ENCODE data around the gene EHMT1.

- TF ChIP-seq CSRNP3 (CRISPR knock-in tag; IDR thresholded peaks at IDR 0.05): no peak
- no peak for TF ChIP-seq ISL1 (CRISPR knock-in tag; IDR thresholded peaks at IDR 0.05)
- no peak for TF ChIP-seq GLIS3 (CRISPR knock-in tag; IDR thresholded peaks at IDR 0.05)
- no peak for TF ChIP-seq SNAI2 (CRISPR knock-in tag; IDR thresholded peaks at IDR 0.05)
- no peak for TF ChIP-seq TOX (CRISPR knock-in tag; IDR thresholded peaks at IDR 0.05; ENCODE audit: borderline replicate concordance)
- no peak for TF ChIP-seq TCF4 (CRISPR knock-in tag; IDR thresholded peaks at IDR 0.05; ENCODE audit: borderline replicate concordance)
- no peak for TF ChIP-seq ZFP3 (CRISPR knock-in tag; IDR thresholded peaks at IDR 0.05)
- no peak for TF ChIP-seq PATZ1 (CRISPR knock-in tag; IDR thresholded peaks at IDR 0.05; ENCODE audit: borderline replicate concordance)
- no peak for TF ChIP-seq PPARA (CRISPR knock-in tag; IDR thresholded peaks at IDR 0.05; ENCODE audit: borderline replicate concordance)
- no peak for TF ChIP-seq ZFP30 (CRISPR knock-in tag; IDR thresholded peaks at IDR 0.05)
- no peak for TF ChIP-seq CREB5 (CRISPR knock-in tag; IDR thresholded peaks at IDR 0.05; ENCODE audit: low read depth)
- TF ChIP-seq ESRRG (CRISPR knock-in tag; IDR thresholded peaks at IDR 0.05): no peak
- TF ChIP-seq ZNF565 (CRISPR knock-in tag; conservative IDR thresholded peaks at IDR 0.05; ENCODE audit: low read depth): no peak
- no peak for TF ChIP-seq CSDC2 (CRISPR knock-in tag; IDR thresholded peaks at IDR 0.05)
Measured at GRCh38 chr9:137658781-137659180, 40.0 kb downstream of the EHMT1 start.
